B cell (primary cell): Measurements from ENCODE around the gene C21orf58. TPM values are rescaled to one million over a fixed set of nuclear protein-coding genes. Genes with fewer than 3 reads are reported as not detected.

Experiments
- ATAC-seq: fragments of 200-7000 bp; cut with Tn5 transposase; one replicate; pipeline ENCODE4 v1.10.0; 2021; ENCODE audit warnings: low read depth, mild to moderate bottlenecking, moderate number of reproducible peaks, moderate library complexity
- CTCF ChIA-PET: fragments of 350-600 bp; sonication (Branson Sonifier 250); formaldehyde crosslinking; loops from one replicate; lab custom pipeline; 2021; ENCODE audit warnings: antibody characterized with exemption, inconsistent platforms; lab: Charles Lee
- POLR2A ChIA-PET: fragments of 350-600 bp; sonication (Branson Sonifier 250); formaldehyde crosslinking; loops from one replicate; lab custom pipeline; 2021; ENCODE audit warnings: antibody characterized with exemption; lab: Charles Lee
- DNase-seq: peaks from one replicate; pipeline ENCODE4 v3.0.0; 2013
- H2AFZ ChIP-seq: 2 replicates; pipeline ENCODE4 v1.6.1; 2012; ENCODE audit warnings: mild to moderate bottlenecking, low read depth, low read length; ENCODE audit not compliant: insufficient read depth, poor library complexity, severe bottlenecking
- H3K27ac ChIP-seq, 2 donors: 1 replicate in 1 of 2; 2 replicates in 1 of 2; pipeline ENCODE4 v1.5.1; 2012 to 2013; ENCODE audit warnings: low read length in 2 of 2, mild to moderate bottlenecking in 2 of 2, moderate library complexity in 1 of 2
- H3K27me3 ChIP-seq, 4 experiments: fragments of 200-600 bp in 1 of 4; sonication (generic) in 1 of 4; replicated peaks in 1 of 4; 1 replicate in 2 of 4; 2 replicates in 2 of 4; pipeline versions ENCODE4 v1.6.1 to v1.7.0; 2013 to 2016; ENCODE audit warnings: low read length in 3 of 4, mild to moderate bottlenecking in 2 of 4, mixed read lengths in 1 of 4, moderate library complexity in 1 of 4; ENCODE audit not compliant: insufficient read depth in 4 of 4, control insufficient read depth in 3 of 4; ENCODE audit errors: control extremely low read depth in 1 of 4
- H3K36me3 ChIP-seq, 2 experiments: replicated peaks in 1 of 2; 1 replicate in 1 of 2; 2 replicates in 1 of 2; pipeline versions ENCODE4 v1.6.1 to v1.7.1; 2013; ENCODE audit warnings: low read length in 1 of 2; ENCODE audit not compliant: insufficient read depth in 2 of 2, control insufficient read depth in 1 of 2; ENCODE audit errors: control extremely low read depth in 1 of 2, extremely low read depth in 1 of 2
- H3K4me1 ChIP-seq, 2 donors: fragments of 200-600 bp in 1 of 2; sonication (generic) in 1 of 2; 1 replicate in 1 of 2; 2 replicates in 1 of 2; pipeline versions ENCODE4 v1.5.1 to v1.6.1; 2013 to 2017; ENCODE audit warnings: low read length in 2 of 2; ENCODE audit not compliant: control insufficient read depth in 2 of 2, insufficient read depth in 2 of 2
- H3K4me2 ChIP-seq: replicated peaks from 2 replicates; pipeline ENCODE3; 2012; ENCODE audit warnings: mild to moderate bottlenecking, low read depth, low read length; ENCODE audit not compliant: poor library complexity, severe bottlenecking
- H3K4me3 ChIP-seq, 5 experiments: fragments of 200-600 bp in 1 of 5; sonication (generic) in 1 of 5; 1 replicate in 3 of 5; 2 replicates in 2 of 5; pipeline versions ENCODE4 v1.5.1 to v1.7.0; 2011 to 2016; ENCODE audit warnings: low read length in 4 of 5, mild to moderate bottlenecking in 4 of 5, low read depth in 2 of 5, control low read depth in 1 of 5, moderate library complexity in 1 of 5; ENCODE audit not compliant: insufficient read depth in 1 of 5; ENCODE audit errors: control extremely low read depth in 1 of 5, extremely low read depth in 1 of 5
- H3K79me2 ChIP-seq: fragments of 200-600 bp; sonication (generic); one replicate; pipeline ENCODE4 v1.6.0; 2016; ENCODE audit warnings: low read length; ENCODE audit not compliant: control insufficient read depth, insufficient read depth
- H3K9ac ChIP-seq: fragments of 200-600 bp; sonication (generic); 2 replicates; pipeline ENCODE4 v1.6.1; 2017; ENCODE audit warnings: mild to moderate bottlenecking, low read length, moderate library complexity
- H3K9me3 ChIP-seq, 3 donors: one replicate each; pipeline versions ENCODE4 v1.6.1 to v1.7.1; 2013; ENCODE audit warnings: low read length in 2 of 3; ENCODE audit not compliant: control insufficient read depth in 2 of 3, insufficient read depth in 1 of 3; ENCODE audit errors: control extremely low read depth in 1 of 3
- H4K20me1 ChIP-seq: 2 replicates; pipeline ENCODE4 v1.6.0; 2012; ENCODE audit warnings: mild to moderate bottlenecking, low read length; ENCODE audit not compliant: insufficient read depth, control insufficient read depth, poor library complexity, severe bottlenecking
- H3K27ac Mint-ChIP-seq: one replicate; pipeline ENCODE4 v1.8.0; 2021; ENCODE audit warnings: mixed read lengths
- H3K27me3 Mint-ChIP-seq: one replicate; pipeline ENCODE4 v1.8.0; 2021; ENCODE audit warnings: mixed read lengths
- H3K4me1 Mint-ChIP-seq: one replicate; pipeline ENCODE4 v1.8.0; 2021; ENCODE audit warnings: mixed read lengths
- H3K4me3 Mint-ChIP-seq: one replicate; pipeline ENCODE4 v1.8.0; 2021; ENCODE audit warnings: mixed read lengths
- H3K9me3 Mint-ChIP-seq: one replicate; pipeline ENCODE4 v1.8.0; 2022; ENCODE audit warnings: mixed read lengths; ENCODE audit not compliant: insufficient read depth
- CTCF ChIP-seq: fragments of 200-600 bp; IDR thresholded peaks from one replicate; pipeline ENCODE4 v1.8.0; 2022; ENCODE audit warnings: antibody characterized with exemption, mild to moderate bottlenecking
- EZH2 ChIP-seq: IDR thresholded peaks from 2 replicates; pipeline ENCODE4 v1.6.1; 2012; ENCODE audit warnings: borderline replicate concordance, low read depth, mild to moderate bottlenecking, moderate library complexity, low read length; ENCODE audit not compliant: insufficient read depth, poor library complexity, severe bottlenecking
- WGBS: methylation state at CpG from one replicate; pipeline ENCODE4 v1.1.5; 2013; ENCODE audit warnings: missing lambda C conversion rate; ENCODE audit not compliant: insufficient coverage; 5-methylcytosine and 5-hydroxymethylcytosine counted together
- intact Hi-C: fragments of 100-400 bp; cut with micrococcal nuclease; formaldehyde crosslinking; loops from one replicate; pipeline ENCODE4 v1.10.0; 2022
- polyA plus RNA-seq: library from polyadenylated mRNA; depleted of rRNA; stranded (reverse); fragments of >200 nt; gene quantifications from 2 replicates; pipeline ENCODE4 v1.2.3, GENCODE V29; 2012
- total RNA-seq, 2 donors: library from RNA; stranded (reverse); fragments of 120-200 nt in 1 of 2; gene quantifications; 1 replicate in 1 of 2; 2 replicates in 1 of 2; pipeline versions ENCODE4 v1.2.3 to v1.2.4, GENCODE V29; 2013 to 2022

Gene C21orf58
- total and polyA plus RNA-seq, 2 donors (not counting 1 experiment from before 2014, with no cell fraction given): 6.3 to 9.5 TPM

GRCh38 chr21:46345861-46346260 is 22.2 kb upstream of the C21orf58 start:
- H3K9me3 ChIP-seq: no peaks in the 10 kb centered on the region
- H3K9ac ChIP-seq: no peak overlapping the region
- Mint-ChIP-seq H3K27me3 (no peaks in the 10 kb centered on the region), H3K4me3 (no peak overlapping the region), H3K9me3 (no peaks in the 10 kb centered on the region), H3K27ac (no peak overlapping the region), H3K4me1 (no peaks in the 10 kb centered on the region)
- H4K20me1 ChIP-seq: no peaks in the 10 kb centered on the region
- ATAC-seq: no peak
- peaks cover 47% of the 10 kb centered on the region for H3K79me2 ChIP-seq
- TF ChIP-seq EZH2: no peak
- TF ChIP-seq CTCF: no peak
- DNase-seq: no peak
- H3K4me1 ChIP-seq: no peaks in the 10 kb centered on the region
- H2AFZ ChIP-seq: no peak overlapping the region
- CTCF ChIA-PET: no interaction called here
- POLR2A ChIA-PET: no interaction called here
- 97% methylated on average over 14 of the region's 14 CpGs for WGBS
- H3K36me3 ChIP-seq: peaks cover 0 to 47% of the 10 kb centered on the region in 2 experiments
- no peaks in the 10 kb centered on the region for H3K27me3 ChIP-seq
- H3K27ac ChIP-seq: no peak overlapping the region
- no peak overlapping the region for H3K4me3 ChIP-seq
- H3K4me2 ChIP-seq: no peak overlapping the region
- intact Hi-C loops: no loop called here

- DNase-seq: no peak
- Mint-ChIP-seq H3K27me3 (no peaks in the 10 kb centered on the region), H3K4me1 (no peaks in the 10 kb centered on the region), H3K9me3 (no peaks in the 10 kb centered on the region), H3K27ac (no peak overlapping the region), H3K4me3 (no peak overlapping the region)
- POLR2A ChIA-PET: no interaction called here
- CTCF ChIA-PET: no interaction called here
- Histone ChIP-seq H3K9me3 (no peaks in the 10 kb centered on the region), H3K4me3 (no peak overlapping the region), H3K27me3 (no peaks in the 10 kb centered on the region), H3K27ac (no peak overlapping the region), H4K20me1 (no peaks in the 10 kb centered on the region), H3K4me1 (no peaks in the 10 kb centered on the region), H3K4me2 (no peak overlapping the region), H3K79me2 (peaks cover 47% of the 10 kb centered on the region), H3K9ac (no peak overlapping the region), H3K36me3 (peaks cover 0 to 38% of the 10 kb centered on the region in 2 experiments), H2AFZ (no peak overlapping the region)
- TF ChIP-seq EZH2 (no peak), CTCF (no peak)
- 96% methylated on average over 19 of the region's 20 CpGs for WGBS
- intact Hi-C loops: no loop called here
- ATAC-seq: no peak
Observed at GRCh38 chr21:46344219-46344915, 20.7 kb upstream of the C21orf58 start.
